ENCODE results near the gene EEF1G.
"Not testable (repeated sequence)": the region's sequence is repeated elsewhere in the genome, so short reads cannot be mapped to it uniquely, and the experiment has no call there.

The EEF1G gene, protein sequence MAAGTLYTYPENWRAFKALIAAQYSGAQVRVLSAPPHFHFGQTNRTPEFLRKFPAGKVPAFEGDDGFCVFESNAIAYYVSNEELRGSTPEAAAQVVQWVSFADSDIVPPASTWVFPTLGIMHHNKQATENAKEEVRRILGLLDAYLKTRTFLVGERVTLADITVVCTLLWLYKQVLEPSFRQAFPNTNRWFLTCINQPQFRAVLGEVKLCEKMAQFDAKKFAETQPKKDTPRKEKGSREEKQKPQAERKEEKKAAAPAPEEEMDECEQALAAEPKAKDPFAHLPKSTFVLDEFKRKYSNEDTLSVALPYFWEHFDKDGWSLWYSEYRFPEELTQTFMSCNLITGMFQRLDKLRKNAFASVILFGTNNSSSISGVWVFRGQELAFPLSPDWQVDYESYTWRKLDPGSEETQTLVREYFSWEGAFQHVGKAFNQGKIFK

DNA sequence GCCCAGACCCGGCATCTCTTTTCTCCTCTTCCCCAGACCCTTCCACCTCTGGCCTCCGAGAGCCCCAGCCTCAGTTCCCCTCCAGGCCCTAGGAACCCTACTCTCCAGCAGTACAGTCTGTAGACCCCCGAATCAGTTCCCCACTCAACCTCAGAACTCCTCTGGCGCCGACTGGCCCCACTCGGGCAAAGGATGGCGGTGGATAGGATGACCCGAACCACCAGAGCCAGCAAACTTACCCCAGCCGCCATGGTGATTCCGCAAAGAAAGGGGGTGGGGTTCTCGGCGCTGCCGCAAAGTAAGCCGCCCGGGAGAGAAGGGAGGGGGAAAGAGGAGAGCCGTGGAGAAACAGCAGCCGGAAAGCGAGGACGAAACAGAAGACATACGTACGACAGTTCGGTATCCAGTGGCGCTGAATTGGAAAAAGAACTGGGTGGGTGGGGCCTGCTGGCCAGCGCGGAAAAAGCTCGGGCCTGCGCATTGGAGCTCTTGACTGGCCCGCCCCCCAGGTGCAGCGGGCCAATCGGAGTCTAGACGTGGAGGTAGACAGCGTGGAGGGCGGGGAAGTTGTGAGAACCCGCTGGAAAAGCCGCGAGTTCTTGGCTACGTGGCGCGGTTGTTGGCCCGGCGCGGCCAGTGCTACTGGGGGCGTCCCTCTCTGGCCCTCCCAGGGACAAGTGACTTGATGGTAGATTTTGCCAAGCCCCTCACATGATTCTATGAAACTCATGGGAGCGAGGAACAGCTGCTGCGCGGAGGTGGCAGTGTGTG is at the start of gene EEF1G:
EEF1G (minus strand) TSS at position 300 of the 771 bp plus-strand sequence; CDS start at position 251, 49 bp downstream.
- DNase-seq: peak; percentile 99

DNA sequence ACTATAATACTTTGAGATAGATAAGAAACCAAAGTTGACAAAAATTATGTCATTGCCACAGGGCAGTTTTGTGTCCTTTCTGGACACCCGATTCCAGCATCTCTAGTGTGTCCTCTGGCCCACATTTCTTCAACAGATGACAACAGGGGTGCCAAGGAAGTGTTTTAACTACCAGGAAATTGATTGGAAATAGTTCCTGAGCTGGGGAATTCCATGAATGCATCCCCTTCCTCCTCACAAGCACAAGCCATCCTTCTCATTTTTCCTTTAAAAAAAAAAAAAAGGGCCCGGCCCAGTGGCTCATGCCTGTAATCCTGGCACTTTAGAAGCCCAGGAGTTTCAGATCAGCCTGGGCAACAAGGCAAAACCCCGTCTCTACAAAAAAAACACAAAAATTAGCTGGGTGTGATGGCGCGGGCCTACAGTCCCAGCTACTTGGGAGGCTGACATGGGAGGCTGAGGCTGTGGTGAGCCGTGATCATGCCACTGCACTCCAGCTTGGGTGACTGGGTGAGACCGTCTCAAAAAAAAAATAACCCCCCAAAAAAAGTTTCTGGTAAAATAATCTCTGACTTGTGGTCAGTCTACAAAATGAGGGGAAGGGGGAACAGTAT is 48.9 kb upstream of the EEF1G start:
- no peak for DNase-seq

DNA sequence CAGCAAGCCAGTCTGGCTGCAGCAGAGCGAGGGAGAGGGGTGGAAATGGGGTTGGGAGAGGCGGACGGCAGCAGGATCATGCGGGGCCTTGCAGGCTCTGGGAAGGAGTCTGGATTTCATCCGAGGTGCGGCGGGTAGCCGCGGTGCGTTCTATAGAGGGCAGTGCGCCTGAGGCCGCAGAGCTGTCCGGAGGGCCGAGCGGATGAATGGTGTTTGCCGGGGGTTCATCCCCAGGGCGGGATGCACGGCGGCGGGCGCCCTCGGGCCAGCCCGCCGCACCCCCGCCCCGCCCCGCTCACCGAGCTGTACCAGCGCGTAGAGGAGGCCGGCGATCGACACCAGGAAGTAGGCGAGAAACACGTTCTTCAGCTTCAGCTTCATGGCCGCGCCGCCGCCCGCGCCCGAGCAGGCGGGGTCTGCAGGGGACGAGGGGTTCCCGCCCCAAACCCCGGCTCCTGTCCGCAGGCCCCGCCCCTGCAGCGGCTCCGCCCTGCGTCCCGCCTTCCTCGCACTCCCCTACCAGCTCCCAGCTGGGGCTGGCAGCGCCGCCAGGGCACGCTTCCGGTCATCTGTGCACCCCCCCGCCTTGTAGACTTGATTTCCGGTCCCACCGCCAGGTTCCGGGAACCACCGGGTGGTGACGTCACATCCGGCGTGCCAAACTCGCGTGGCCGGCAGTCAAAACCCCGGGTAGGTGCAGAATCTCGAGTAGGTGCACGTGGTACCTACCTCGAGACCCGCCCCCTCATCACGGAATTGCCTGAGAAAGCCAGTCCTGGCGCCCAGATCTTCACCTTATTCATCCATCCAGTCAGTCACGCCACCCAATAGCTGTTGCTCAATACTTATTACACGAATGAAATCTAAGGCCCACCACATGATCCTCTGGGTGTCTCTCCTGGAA is 48.1 kb upstream of the EEF1G start, which contains the start of gene B3GAT3:
B3GAT3 (minus strand) TSS at position 420 of the 904 bp plus-strand sequence; CDS start at position 381, 39 bp downstream.
- peak; percentile 98 for DNase-seq

DNA sequence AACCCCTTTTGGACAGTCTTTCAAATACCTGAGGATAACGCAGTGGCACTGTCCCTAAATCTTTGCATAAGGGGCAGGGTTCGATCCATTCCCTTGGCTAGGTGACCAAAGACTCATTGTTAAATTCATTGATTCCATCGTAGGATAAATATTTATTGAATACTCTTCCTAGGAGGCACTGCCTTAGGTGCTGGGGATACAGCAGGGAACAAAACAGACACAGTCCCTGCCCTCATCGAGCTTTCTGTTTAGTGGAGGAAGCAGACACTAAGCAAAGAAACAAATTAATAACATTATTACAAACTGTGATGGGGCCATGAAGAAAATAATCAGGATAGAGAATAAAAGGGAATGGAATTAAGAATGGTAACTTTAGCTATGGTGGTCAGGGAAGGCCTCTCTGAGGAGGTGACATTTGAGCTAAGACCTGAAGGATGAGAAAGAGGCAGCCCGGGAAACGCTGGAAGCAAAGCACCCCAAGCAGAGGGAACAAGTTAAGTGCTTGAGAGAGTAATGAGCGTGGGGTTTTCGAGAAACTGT is 47.4 kb upstream of the EEF1G start:
- DNase-seq: no peak

DNA sequence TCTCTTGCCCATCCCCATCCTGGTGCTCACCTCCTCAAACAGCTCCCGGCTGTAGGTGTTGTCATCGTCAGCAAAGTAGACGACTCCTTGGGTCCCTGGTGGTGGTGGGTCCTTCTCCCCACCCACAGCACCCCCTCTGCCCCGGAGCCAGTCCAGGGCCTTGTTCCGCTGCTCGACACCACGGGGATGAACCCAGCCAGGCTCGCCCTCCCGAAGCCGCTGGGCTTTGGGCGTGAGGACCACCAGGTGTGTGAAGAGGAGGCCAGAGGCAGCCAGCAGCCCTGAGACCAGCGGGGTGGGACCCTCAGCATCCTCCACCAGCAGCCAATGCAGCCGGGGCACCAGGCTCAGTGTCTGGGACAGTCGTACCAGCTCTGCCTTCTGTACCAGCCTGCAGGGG is 43.3 kb upstream of the EEF1G start:
- not testable (repeated sequence) for DNase-seq

DNA sequence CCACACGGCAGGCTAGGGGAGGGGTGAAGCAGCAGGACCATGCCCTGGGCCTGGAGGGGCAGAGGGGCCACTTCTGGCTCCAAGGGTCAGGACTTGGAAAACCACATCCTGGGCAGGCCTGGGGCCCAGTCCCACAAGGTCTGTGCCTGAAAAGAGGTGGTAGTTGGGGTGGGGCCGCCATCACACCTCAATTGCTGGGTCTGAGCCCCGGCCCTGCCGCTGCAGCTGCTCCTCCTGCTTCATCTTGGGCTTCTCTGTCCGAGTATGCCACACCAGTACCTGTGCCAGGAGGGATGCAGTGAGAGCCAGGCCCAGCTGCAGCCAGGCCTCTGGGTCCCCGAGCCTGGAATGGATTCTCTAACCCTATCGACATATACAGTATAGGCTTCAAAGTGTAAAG is 41.8 kb upstream of the EEF1G start:
- DNase-seq: no peak

DNA sequence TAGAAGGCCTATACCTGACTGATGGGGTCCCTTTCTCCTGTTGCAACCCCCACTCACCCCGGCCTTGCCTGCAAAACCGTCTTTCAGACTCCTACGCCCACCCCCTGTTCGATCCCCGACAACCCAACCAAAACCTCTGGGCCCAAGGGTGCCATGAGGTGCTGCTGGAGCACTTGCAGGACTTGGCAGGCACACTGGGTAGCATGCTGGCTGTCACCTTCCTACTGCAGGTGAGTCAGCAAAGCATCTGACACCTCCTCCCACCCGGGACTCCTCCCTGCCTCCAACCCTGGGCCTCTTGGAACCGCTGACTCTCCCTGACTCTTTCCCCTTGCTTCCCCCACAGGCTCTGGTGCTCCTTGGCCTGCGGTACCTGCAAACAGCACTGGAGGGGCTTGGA is 40.6 kb upstream of the EEF1G start:
- no peak for DNase-seq

DNA sequence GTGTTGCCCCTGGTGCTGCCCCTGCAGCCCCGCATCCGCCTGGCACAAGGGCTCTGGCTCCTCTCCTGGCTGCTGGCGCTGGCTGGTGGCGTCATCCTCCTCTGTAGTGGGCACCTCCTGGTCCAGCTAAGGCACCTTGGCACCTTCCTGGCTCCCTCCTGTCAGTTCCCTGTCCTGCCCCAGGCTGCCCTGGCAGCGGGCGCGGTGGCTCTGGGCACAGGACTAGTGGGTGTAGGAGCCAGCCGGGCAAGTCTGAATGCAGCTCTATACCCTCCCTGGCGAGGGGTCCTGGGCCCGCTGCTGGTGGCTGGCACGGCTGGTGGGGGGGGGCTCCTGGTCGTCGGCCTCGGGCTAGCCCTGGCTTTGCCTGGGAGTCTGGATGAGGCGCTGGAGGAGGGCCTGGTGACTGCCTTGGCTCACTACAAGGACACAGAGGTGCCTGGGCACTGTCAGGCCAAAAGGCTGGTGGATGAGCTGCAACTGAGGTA is 39.6 kb upstream of the EEF1G start:
- DNase-seq: no peak

DNA sequence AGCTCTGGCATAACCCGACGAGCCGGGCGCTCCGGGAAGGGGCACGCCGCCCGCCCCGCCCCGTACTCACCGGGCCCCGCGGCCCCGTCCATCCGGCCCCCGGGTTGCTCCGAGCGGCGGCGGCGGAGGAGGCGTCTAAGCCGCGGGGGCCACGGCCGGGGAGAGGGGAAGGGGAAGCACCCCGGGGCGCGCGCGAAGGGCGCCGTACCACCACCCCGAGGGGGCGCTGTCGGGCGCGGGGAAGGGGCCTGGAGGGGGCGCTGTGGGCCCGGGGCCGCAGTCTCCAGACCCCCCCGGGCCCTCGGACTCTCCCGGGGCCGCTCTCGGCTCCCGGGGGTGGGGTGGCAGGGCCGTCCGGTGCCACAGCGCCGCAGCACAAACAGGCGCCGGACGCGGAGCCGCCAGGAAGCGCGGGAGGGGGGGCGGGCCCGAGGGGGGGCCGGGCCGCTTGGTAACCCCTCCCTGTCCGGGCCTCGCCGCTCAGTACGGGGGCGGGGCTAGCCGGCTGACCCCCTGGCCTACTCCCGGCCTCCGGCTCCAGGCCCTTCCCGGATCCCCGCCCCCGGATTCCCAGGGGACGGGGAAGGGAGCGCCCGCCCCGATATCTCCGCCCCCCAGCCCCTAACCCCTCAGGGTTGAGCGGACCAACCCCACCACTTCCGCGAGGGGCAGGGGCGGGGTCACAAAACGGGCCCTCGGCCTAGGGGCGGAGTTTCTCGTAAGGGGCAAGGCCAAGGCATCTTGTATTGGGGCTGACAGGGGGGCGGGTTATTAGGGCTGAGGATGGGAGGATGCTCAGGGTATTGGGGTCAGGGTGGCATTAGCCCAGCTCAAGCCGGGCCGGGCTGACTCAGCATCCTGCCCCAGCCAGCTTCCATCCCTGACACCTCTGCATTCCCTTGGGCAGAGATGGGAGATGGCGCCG is 38.9 kb upstream of the EEF1G start, which contains the start of the genes EML3 and ROM1:
EML3 (minus strand) TSS at position 410 of the 925 bp plus-strand sequence; CDS start at position 92, 318 bp downstream.
ROM1 (plus strand) TSS at position 892 of the 925 bp plus-strand sequence; CDS start at position 917, 25 bp downstream.
- peak; percentile 96 for DNase-seq

DNA sequence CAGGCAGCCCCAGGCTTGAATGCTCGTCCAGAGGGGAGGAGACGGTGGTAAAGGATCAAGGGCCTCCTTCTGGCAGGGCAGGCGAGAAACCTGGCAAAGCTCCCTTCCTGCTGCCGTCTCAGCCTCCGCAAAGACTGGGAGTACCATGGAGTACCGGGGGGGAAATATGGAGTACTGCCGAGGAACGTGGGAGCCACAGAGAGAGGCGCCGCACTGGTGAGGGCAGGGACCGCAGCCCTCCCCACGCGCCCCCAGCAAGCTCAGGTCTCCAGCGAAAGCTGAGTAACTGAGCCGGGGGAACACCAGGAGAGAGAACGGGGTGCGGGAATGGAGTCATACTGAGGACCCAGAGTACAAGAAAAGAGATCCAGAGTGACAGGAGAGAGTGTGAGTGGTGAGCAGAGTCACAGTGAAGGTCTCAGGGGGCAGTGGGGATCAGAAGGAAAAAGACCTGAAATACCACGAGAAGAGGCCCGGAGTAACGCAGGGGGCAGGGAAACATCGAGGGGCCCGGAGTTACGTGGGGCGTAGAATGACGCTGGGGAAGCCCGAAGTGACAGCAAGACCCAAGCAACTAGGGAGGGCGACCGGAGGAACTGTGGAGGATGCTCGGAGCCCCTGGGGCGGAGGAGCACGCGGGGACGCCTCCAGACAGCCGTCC is 38.1 kb upstream of the EEF1G start:
- peak; percentile 68 for DNase-seq

DNA sequence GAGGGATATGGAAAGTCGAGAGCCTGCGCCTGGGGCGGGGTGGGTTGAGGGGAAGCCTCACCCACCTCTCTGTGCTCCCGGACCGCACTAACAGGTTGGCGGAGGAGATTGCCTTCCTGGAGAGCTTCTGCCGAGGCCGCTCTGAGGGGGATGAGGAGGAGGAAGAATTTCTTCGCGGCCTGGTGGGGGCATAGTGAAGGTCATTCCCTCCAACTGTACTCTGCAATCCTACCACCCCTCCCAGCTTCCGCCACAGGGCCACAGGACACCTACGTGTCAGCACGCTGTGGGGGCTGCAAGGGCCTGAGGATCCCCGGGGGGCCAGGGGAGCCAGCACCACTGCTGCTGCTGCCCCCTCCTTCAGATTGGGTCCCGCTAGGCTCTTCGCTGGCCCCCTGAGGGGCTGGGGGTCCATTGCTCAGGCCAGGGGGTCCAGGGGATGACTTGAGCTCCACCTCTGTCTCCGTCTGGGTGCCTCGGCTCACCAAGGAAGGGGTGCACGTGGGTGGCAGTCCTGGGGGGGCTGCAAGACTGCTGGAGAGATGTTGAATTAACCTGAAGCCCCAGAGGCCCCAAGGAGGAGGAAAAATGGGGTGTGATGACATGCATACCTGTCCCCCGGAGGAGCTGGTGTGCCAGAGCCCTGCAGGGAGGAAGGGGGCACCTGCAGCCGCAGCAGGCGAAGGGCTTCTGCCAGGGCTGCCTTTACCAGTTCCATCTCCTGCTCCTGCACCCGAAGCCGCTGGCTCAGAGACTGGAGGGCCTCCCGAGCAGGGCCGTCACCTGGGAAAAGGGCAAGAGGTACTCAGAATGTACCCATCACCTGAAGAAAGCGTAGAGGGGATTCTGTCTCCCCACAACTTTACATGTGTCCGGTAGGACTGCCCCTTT is 37.4 kb upstream of the EEF1G start:
- DNase-seq: no peak

DNA sequence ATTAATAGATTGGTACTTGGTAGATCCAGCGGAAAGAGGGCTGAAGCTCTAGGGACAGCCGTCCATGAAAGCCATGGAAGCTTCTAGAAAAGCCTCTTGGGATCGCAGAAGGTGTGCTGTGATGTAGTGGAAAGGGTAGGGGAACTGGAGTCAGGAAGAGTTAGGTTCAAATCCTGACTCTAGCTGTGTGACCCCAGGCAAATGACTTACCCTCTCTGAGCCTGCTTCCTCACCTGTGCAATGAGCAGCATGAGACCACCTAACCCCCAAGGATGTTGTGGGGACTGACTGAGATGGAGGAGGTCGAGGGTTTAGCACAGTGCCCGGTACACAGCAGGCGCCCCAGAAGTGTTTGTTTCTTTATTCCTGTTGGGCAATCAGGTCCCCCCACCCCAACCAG is 36.7 kb upstream of the EEF1G start:
- DNase-seq: no peak

DNA sequence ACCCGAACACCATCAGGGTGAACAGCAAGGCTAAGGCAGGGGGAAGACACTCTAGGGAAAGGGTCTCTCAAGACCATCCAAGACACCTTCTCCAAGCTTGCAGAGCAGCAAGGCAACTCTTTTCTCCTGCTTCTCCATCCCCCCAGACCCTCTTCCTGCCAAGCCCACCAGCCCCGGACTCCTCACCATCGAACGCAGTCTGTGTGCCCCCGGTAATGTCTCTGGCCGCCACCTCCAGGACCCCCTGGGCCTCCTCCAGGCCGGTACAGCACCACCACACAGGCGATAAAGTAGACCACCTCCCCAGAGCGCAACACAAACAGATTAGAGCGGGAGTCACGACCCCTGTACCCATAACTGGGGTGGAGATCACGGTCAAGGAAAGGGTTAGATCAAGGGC is 35.1 kb upstream of the EEF1G start:
- DNase-seq: no peak

DNA sequence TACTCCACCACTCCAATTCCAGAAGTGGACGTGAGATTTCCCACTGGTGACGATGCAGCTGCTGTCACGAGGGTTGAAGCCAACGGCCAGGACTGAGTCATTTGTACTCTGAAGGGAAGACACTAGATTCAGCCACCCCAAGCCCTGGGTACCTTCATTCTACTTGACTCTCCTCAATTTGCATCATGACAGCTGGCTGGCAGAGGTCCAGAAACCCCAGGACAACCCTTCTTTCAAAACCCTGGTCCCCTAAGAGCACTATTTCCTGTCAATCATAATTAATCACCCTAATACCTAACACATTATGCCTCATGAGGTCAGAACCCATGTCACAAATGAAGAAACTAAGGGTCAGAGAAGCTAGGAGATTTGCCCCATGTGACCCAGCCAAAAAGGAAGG is 34.0 kb upstream of the EEF1G start:
- peak; percentile 19 for DNase-seq

DNA sequence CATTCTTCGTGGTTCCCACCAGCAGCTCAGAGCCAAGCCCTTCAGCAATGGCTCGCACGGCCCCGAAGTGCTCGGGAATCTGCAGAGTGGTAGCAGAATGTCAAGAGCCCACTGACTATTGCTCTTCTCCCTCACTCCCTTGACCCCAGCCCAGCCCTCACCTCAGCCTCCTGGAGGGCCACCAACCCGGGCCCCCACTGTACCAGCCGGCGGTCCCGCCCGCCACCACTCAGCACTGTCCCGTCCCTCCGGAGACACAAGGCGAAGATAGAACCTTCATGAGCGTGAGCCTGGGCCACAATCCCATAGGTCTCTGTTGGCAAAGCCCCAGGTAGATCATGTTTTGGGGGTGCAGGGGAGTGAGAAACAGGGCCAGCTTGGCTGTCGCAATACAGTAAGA is 32.2 kb upstream of the EEF1G start:
- DNase-seq: no peak

DNA sequence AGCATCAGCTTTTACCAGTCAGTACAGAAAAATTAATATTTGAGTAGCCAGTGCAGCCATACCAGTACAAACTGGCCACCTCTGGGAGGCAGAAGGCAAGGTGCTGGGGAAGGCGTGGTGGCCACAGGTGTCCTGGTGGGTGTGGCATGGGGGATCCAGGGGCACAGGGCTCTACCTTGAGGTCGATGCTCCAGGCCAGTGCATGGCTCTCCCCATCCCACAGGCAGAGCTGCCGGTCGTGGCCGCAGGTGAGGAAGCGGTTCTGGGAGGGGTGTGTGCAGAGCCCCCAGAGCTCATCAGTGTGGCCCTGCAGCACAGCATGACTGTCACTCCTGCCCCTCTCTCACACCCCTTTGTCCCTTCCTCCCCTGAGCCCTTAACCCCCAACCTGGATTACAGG is 31.8 kb upstream of the EEF1G start:
- DNase-seq: no peak

DNA sequence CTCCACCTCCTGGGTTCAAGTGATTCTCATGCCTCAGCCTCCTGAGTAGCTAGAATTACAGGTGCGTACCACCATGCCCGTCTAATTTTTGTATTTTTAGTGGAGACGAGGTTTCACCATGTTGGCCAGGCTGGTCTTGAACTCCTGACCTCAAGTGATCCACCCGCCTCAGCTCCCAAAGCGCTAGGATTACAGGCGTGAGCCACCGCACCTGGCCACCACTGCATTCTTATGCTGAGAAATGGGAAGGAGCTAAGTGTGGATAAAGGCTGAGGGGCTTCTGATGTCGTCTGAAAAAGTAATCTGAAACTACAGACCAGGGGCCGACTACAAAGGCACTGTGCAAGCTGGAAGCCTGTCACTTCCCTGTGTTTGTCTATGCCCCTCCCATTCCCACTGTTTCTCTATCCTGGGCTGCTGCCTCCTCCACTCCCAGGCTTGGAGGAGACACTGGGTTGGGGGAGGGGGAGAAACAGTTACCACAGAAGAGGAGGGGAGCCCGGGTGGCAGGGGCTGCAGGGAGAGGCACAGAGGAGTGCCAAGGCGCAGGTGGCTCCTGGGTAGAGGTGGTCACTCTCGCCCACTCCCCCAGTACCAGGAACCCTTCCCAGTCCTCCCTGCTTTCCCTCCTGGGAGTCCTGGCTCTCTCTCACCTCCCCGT is 30.9 kb upstream of the EEF1G start:
- DNase-seq: peak; percentile 39

DNA sequence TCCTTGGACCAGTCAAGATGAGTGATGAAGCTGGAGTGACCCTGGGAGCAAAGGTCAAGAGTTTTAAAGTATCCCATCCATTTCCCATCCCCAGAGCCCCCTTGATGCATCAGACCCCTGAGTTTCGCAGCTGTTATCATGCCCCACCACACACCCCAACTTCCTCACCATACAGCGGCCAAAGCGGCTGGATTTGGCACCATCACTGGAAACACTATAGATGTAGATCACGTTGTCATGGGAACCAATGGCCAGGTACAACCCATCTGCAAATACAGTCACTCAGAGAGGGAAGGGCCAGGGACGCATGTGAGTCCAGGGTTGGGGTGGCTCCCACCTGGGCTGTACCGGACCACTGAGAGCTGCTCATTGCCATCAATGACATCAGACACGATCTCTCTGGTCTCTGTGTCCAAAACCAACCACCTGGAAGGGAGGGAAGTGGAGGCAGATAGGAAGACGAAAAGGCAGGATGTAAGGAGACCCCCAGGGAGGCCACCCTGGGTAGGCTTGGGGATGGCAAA is 30.1 kb upstream of the EEF1G start:
- DNase-seq: no peak

Measured in NCI-H82 (cell line).